ENCODE data around the gene RGS9. TPM values are rescaled to one million over a fixed set of nuclear protein-coding genes. Genes with fewer than 3 reads are reported as not detected.

Gene RGS9
- total RNA-seq (2021; ENCODE audit: unreplicated experiment) (8.6 TPM), Bru-seq, nascent RNA (percentile 34 among the genes with signal in this experiment), BruChase-seq, experiment 1, labeled RNA remaining after a 6-hour chase (percentile 34 among the genes with signal in this experiment), BruChase-seq, experiment 2, labeled RNA remaining after a 2-hour chase (percentile 39 among the genes with signal in this experiment)
- polyA plus RNA-seq (2012): 4.1 and 5.2 TPM in 2 replicates
- long read RNA-seq, partial matches to known transcripts: 5 of 8 reads
- long read RNA-seq, other reads (novel, unspliced or antisense): 0 of 8 reads

GRCh38 chr17:65137021-65137939 is at the start of gene RGS9:
Gene RGS9, plus strand, starts transcription at chr17:65137370. Its CDS starts 171 bp downstream, at chr17:65137541.
- ChIA-PET POLR2A (interaction anchor here (1.0 to 1.3 kb wide), 3 partner anchors 14 to 218 kb away, joined by 3 to 14 read pairs (median 3); partner anchors contain the start of gene LRRC37A3), RAD21 (ENCODE audit: low non-redundant PET in 1 of 2, low total read pairs in 2 of 2, uncharacterized antibody in 2 of 2, unreplicated experiment in 2 of 2) (interaction anchor here in 1 of 2 experiments (0.7 to 0.9 kb wide), 2 partner anchors 37 to 63 kb away, joined by 4 to 7 read pairs; no protein-coding TSS in a partner anchor), CTCF (interaction anchor here (0.6 to 2.1 kb wide), 21 partner anchors 8 to 175 kb away, joined by 3 to 20 read pairs (median 4); no protein-coding TSS in a partner anchor)
- H3K4me3 ChIP-seq (replicated peaks in 1 of 2; ENCODE audit: low read depth in 1 of 2, low read length in 2 of 2): peak within 1 kb of the TSS; percentile 40 to 51
- peaks cover 4 to 13% of the 10 kb centered on the region in 2 experiments; a peak in 3 of 4 replicates for H3K4me1 ChIP-seq (ENCODE audit: control insufficient read depth in 1 of 2, insufficient read depth in 2 of 2, low read length in 2 of 2)
- H3K27me3 ChIP-seq (ENCODE audit: insufficient read depth, low read length): peaks cover 19% of the 10 kb centered on the region; the same call in 1 of the 2 replicates
- intact Hi-C loops (cut with micrococcal nuclease): loop anchor here (2.0 to 10.0 kb wide), 2 partner anchors 36 to 172 kb away; no protein-coding TSS in a partner anchor
- H3K79me2 ChIP-seq (ENCODE audit: insufficient read depth, low read length): no peaks in the 10 kb centered on the region
- no peaks in the 10 kb centered on the region for H3K36me3 ChIP-seq (ENCODE audit: control insufficient read depth in 1 of 2, insufficient read depth in 2 of 2, low read length in 2 of 2)
- TSS peak; percentile 62 for BruUV-seq (replicated peaks)
- no peaks in the 10 kb centered on the region for H3K9me2 ChIP-seq (ENCODE audit: insufficient read depth)
- H4K20me1 ChIP-seq (ENCODE audit: insufficient read depth): no peaks in the 10 kb centered on the region
- H3K4me2 ChIP-seq (ENCODE audit: low read length): peak within 1 kb of the TSS; percentile 81
- peak within 1 kb of the TSS; percentile 98 for H2AFZ ChIP-seq (ENCODE audit: low read depth, low read length, poor library complexity, severe bottlenecking)
- H3K27ac ChIP-seq (ENCODE audit: low read depth, low read length): no peak within 1 kb of the TSS
- H3K9me3 ChIP-seq (ENCODE audit: control insufficient read depth in 1 of 2, insufficient read depth in 1 of 2, low read depth in 1 of 2, low read length in 2 of 2): no peaks in the 10 kb centered on the region
- ATAC-seq (peak; percentile 98), DNase-seq (ENCODE audit: low read depth, low spot score) (peak; percentile 84)
- peak within 1 kb of the TSS; percentile 23 for H3K9ac ChIP-seq (ENCODE audit: low read length)
- TF ChIP-seq EGR1 (IDR thresholded peaks at IDR 0.05; ENCODE audit: low read depth) (peak; percentile 59), YY1 (IDR thresholded peaks at IDR 0.05; ENCODE audit: extremely low read depth, insufficient replicate concordance, low read depth, low read length) (no peak), ATF3 (IDR thresholded peaks at IDR 0.05) (no peak), SIN3A (IDR thresholded peaks at IDR 0.05; ENCODE audit: low read depth) (no peak), REST (IDR thresholded peaks at IDR 0.05; ENCODE audit: low read depth) (no peak), CEBPB (IDR thresholded peaks at IDR 0.05; ENCODE audit: low read depth) (no peak), ZNF274 (IDR thresholded peaks at IDR 0.05; ENCODE audit: low read depth, low read length) (no peak), EZH2 (IDR thresholded peaks at IDR 0.05) (no peak), JUND (IDR thresholded peaks at IDR 0.05) (no peak), POLR2AphosphoS5 (IDR thresholded peaks at IDR 0.05; ENCODE audit: low read depth, low read length) (peak; percentile 37; the same call in 1 of the 2 replicates), CBX3 (IDR thresholded peaks at IDR 0.05; ENCODE audit: low read depth) (0 out of 2 replicates have a peak, but pooled peaks have one; percentile 49), TCF7L2 (IDR thresholded peaks at IDR 0.05; ENCODE audit: borderline replicate concordance, extremely low read depth, insufficient read depth, insufficient read length) (peak; percentile 67), MAX (IDR thresholded peaks at IDR 0.05) (peak; percentile 62; the same call in 1 of the 2 replicates), RAD21 (IDR thresholded peaks at IDR 0.05; ENCODE audit: low read depth) (peak; percentile 83), CTCF (IDR thresholded peaks at IDR 0.05 in 2 of 3, conservative IDR thresholded peaks at IDR 0.05 in 1 of 3; ENCODE audit: borderline replicate concordance in 1 of 3, insufficient read depth in 1 of 3, low read depth in 2 of 3, low read length in 2 of 3) (peak; percentile 90 to 100 (median 97)), SRF (IDR thresholded peaks at IDR 0.05; ENCODE audit: low read depth) (no peak), ELF1 (IDR thresholded peaks at IDR 0.05; ENCODE audit: borderline replicate concordance, low read depth) (no peak)
